ENCODE measurements around the gene OTUB2.

The OTUB2 gene

DNA sequence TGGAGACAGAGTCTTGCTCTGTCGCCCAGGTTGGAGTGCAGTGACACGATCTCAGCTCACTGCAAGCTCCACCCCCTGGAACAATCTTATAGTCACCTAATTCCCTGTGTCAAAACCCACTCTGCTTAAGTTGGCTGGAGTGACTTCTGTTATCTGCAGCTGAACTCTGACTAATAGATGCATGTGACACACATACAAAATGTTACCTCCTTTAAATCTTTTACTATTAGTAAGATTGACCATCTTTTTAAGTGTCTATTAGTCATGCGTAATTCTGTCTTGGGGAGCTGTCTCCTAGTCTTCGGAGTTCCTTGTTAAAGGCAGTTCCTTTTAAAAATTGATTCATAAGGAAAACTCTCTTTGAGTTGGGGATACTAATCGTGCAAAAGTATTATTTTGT lies 62.4 kb downstream of the OTUB2 start:
- TF ChIP-seq, protein P1, sequence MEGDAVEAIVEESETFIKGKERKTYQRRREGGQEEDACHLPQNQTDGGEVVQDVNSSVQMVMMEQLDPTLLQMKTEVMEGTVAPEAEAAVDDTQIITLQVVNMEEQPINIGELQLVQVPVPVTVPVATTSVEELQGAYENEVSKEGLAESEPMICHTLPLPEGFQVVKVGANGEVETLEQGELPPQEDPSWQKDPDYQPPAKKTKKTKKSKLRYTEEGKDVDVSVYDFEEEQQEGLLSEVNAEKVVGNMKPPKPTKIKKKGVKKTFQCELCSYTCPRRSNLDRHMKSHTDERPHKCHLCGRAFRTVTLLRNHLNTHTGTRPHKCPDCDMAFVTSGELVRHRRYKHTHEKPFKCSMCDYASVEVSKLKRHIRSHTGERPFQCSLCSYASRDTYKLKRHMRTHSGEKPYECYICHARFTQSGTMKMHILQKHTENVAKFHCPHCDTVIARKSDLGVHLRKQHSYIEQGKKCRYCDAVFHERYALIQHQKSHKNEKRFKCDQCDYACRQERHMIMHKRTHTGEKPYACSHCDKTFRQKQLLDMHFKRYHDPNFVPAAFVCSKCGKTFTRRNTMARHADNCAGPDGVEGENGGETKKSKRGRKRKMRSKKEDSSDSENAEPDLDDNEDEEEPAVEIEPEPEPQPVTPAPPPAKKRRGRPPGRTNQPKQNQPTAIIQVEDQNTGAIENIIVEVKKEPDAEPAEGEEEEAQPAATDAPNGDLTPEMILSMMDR (IDR thresholded peaks at IDR 0.05; ENCODE audit: low read depth, low read length, missing control alignments) = no peak
- no peak overlapping the region for H3K4me3 ChIP-seq (replicated peaks; ENCODE audit: low read depth, low read length)
- no peak for DNase-seq (ENCODE audit: extremely low read depth, low read depth)

DNA sequence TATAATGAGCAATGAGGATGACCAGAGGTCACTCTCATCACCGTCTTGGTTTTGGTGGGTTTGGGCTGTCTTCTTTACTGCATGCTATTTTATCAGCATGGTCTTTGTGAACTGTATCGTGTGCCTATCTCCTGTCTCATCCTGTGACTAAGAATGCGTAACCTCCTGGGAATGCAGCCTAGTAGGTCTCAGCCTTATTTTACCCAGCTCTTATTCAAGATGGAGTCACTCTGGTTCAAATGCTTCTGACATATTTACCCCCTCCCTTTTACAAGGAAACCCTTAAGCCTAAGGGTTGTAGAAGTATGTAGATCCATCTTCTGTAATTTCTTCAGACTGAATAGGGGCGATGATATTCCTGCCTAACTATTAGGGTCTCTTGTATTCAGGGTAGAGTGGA lies 63.3 kb downstream of the OTUB2 start:
- no peak for DNase-seq (ENCODE audit: extremely low read depth, low read depth)
- TF ChIP-seq, protein P1 (IDR thresholded peaks at IDR 0.05; ENCODE audit: low read depth, low read length, missing control alignments) = no peak
- no peak overlapping the region for H3K4me3 ChIP-seq (replicated peaks; ENCODE audit: low read depth, low read length)

DNA sequence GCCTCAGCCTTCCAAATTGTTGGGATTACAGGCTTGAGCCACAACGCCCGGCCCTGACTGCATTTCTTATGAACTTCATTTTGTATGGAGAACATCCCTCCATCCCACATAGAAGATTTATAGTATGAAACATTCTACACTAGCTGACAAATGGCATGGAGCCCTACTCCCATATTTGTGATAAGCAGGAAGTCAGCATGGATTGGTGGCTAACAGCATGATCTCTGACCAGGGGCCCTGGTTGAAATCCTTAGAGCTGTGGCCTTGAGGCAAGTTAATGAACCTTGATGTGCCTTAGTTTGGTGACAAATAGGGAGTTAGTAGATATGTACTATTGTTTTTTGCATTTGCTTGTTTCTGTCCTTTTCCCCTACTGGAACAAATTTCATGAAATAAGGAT lies 67.3 kb downstream of the OTUB2 start:
- TF ChIP-seq, protein P1 (IDR thresholded peaks at IDR 0.05; ENCODE audit: low read depth, low read length, missing control alignments) = no peak
- no peak for DNase-seq (ENCODE audit: extremely low read depth, low read depth)
- no peak overlapping the region for H3K4me3 ChIP-seq (replicated peaks; ENCODE audit: low read depth, low read length)

DNA sequence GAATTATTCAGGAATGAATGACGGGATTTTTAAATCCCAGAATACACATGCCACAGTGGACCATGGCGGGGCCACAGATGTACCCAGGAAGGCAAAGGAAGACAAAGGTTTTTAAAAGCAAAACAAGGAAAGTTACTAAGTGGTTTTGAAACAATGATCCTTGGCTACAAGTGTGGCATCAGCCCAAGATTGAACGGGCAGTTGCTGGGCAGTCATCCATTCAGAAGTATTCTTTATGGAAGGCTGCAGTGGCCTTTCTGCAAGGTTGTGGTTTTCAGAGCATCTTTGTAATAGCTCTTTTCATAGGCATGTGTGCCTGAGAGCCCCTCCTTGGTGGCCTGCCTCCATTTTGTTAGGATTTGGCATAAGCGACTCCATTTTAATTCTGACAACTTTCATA lies 71.0 kb downstream of the OTUB2 start:
- no peak for DNase-seq (ENCODE audit: extremely low read depth, low read depth)
- H3K4me3 ChIP-seq (replicated peaks; ENCODE audit: low read depth, low read length) = no peak overlapping the region
- TF ChIP-seq, protein P1 (IDR thresholded peaks at IDR 0.05; ENCODE audit: low read depth, low read length, missing control alignments) = no peak
